ENCODE results near the gene OTUD3. TPM values are rescaled to one million over a fixed set of nuclear protein-coding genes. Genes with fewer than 3 reads are reported as not detected.
"Not testable (repeated sequence)": the region's sequence is repeated elsewhere in the genome, so short reads cannot be mapped to it uniquely, and the experiment has no call there.

The OTUD3 gene
- total RNA-seq, 1 donor from 2014 or later = 3.5 TPM

GRCh38 chr1:19860418-19860817 is 21.8 kb upstream of the OTUD3 start:
- DNase-seq (ENCODE audit: low read depth) = no peak
- no peak for TF ChIP-seq CTCF (conservative IDR thresholded peaks at IDR 0.05; ENCODE audit: low read depth, low read length)

GRCh38 chr1:19861034-19861433 is 21.2 kb upstream of the OTUD3 start:
- no peak for DNase-seq (ENCODE audit: low read depth)
- no peak for TF ChIP-seq CTCF (conservative IDR thresholded peaks at IDR 0.05; ENCODE audit: low read depth, low read length)
- no peak overlapping the region for H3K4me3 ChIP-seq (ENCODE audit: low read depth, low read length)

More at GRCh38 chr1:19860418-19860817, 21.8 kb upstream of the OTUD3 start:
- no peak overlapping the region for H3K4me3 ChIP-seq (ENCODE audit: low read depth, low read length)

GRCh38 chr1:19861842-19862530 is 20.2 kb upstream of the OTUD3 start:
- no peak for TF ChIP-seq CTCF (conservative IDR thresholded peaks at IDR 0.05; ENCODE audit: low read depth, low read length)
- DNase-seq (ENCODE audit: low read depth) = no peak
- no peak overlapping the region for H3K4me3 ChIP-seq (ENCODE audit: low read depth, low read length)

- DNase-seq (ENCODE audit: low read depth) = no peak
- H3K4me3 ChIP-seq (ENCODE audit: low read depth, low read length) = no peak overlapping the region
- no peak for TF ChIP-seq CTCF (conservative IDR thresholded peaks at IDR 0.05; ENCODE audit: low read depth, low read length)
These were observed 19.3 kb upstream of the OTUD3 start for GRCh38 chr1:19862944-19863343.

GRCh38 chr1:19864570-19865160 is 17.5 kb upstream of the OTUD3 start:
- no peak overlapping the region for H3K4me3 ChIP-seq (ENCODE audit: low read depth, low read length)
- TF ChIP-seq CTCF (conservative IDR thresholded peaks at IDR 0.05; ENCODE audit: low read depth, low read length) = no peak
- DNase-seq (ENCODE audit: low read depth) = no peak

GRCh38 chr1:19866029-19866428 is 16.2 kb upstream of the OTUD3 start:
- TF ChIP-seq CTCF (conservative IDR thresholded peaks at IDR 0.05; ENCODE audit: low read depth, low read length) = no peak
- no peak overlapping the region for H3K4me3 ChIP-seq (ENCODE audit: low read depth, low read length)
- no peak for DNase-seq (ENCODE audit: low read depth)

- DNase-seq (ENCODE audit: low read depth) = no peak
- no peak for TF ChIP-seq CTCF (conservative IDR thresholded peaks at IDR 0.05; ENCODE audit: low read depth, low read length)
- no peak overlapping the region for H3K4me3 ChIP-seq (ENCODE audit: low read depth, low read length)
These were observed 15.4 kb upstream of the OTUD3 start for GRCh38 chr1:19866758-19867157.

- not testable (repeated sequence) for DNase-seq (ENCODE audit: low read depth); H3K4me3 ChIP-seq (ENCODE audit: low read depth, low read length)
These were observed 13.6 kb upstream of the OTUD3 start for GRCh38 chr1:19868575-19868974.

- DNase-seq (ENCODE audit: low read depth); H3K4me3 ChIP-seq (ENCODE audit: low read depth, low read length): not testable (repeated sequence)
These were observed 12.7 kb upstream of the OTUD3 start for GRCh38 chr1:19869453-19869852.

Data from epithelial cell of proximal tubule (primary cell).